GM20431 (cell line): Measurements from ENCODE around the gene MECP2.

Experiments used
- in situ Hi-C: fragments of 300-500 bp; cut with MseI, MboI; formaldehyde crosslinking; loops from one replicate; pipeline ENCODE4 v1.15.0; 2020; ENCODE audit warnings: low sequenced_read_pairs; ENCODE audit not compliant: unreplicated experiment

The MECP2 gene

DNA sequence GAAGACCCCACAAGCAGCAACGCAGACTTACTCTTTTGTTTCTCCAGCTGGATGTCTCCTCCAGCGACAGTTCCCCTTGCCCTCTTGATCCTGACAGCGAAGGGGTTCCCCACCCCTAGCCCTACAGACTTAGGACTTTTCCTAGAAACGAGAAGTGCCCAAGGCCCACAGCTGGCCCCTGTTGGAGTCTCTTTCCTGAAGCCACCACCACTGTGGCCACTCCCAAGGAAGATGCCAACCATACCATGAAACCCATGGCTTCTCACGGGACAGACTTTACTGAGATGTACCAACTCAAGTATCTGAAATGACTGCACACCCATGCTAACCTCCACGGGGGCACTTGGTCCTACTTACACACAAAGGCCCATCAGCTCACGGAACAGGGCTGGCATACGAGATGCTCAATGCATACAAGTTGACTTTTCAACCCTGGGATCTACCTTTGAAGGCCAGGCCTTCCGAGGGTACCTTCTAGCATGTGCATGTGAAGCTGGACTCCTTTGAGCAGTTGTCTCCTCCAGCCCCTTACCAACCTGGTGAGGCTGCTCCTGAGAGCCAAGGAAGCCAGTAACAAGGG is 76.9 kb downstream of the MECP2 start:
- in situ Hi-C loops, result no loop called here

DNA sequence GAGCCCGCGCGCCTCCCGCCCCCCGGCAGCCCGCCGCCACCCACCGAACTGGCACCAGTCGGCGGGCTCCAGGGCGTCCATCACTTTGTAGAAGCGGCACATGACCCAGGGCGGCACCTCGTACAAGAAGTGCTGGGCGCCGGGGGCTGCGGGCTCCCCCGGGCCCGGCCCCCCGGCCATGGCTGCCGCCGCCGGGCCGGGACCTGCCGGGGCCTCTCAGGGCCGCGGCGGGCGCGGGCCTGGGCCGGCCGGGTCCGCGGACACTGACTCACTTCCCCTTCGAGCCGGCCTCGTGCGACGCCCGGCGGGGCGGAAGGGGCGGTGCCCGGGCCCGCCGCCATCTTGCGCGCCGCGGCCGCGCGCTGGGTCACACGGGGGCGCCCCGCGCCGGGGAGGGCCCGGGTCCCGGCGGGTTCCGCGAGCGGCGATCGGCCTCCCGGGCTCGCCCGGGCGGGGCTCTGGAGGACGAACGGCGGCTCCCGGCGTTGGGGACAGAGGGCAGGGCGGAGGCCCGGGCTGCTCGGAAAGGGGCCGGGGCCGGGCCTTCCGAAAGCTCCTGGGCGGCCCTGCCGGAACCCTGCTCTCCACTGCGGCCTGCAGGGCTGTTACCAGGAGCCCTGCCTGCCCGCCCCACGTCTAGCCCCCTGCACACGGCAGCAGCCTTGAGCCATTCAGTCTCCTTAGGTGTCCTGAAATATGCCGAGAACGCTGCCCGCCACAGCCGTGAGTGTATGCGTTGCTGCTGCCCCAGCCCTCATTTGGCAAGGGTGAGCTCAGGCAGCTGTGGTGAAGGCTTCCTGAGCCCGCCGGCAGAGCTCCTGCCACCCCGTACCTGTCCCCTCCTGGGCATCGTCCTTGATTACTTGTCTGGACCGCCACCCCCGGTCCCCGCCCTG is 77.6 kb downstream of the MECP2 start, which contains the start of gene IRAK1:
IRAK1 (minus strand) TSS at position 270 of the 896 bp plus-strand sequence; CDS start at position 180, 90 bp downstream.
- in situ Hi-C loops, result no loop called here

DNA sequence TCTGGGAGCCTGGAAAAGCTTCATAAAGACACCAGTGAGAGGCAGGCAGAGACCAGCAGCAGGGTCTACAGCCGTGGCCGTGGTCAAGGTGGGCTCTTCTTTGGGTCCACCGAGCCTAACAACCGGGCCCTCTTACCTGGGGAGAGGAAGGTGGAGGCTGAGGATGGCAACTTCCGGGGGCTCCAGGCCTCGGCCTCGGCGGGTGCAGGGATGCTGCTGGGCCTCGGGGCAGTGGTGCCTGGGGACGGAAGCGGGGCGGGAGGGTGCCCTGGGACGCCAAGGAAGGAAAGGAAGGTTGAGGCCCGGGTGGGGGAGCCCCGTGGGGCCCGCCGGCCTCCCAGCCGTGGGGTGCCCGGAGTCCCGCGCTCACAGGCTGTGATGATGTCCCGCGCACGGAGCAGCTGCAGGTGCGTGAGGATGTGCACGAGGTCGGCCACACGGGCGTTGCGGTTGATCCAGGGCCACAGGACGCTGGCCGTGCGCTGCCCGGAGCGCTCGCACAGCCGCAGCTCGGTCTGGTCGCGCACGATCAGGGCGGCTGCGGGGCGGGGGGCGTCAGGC is 78.4 kb downstream of the MECP2 start:
- in situ Hi-C loops, result no loop called here

DNA sequence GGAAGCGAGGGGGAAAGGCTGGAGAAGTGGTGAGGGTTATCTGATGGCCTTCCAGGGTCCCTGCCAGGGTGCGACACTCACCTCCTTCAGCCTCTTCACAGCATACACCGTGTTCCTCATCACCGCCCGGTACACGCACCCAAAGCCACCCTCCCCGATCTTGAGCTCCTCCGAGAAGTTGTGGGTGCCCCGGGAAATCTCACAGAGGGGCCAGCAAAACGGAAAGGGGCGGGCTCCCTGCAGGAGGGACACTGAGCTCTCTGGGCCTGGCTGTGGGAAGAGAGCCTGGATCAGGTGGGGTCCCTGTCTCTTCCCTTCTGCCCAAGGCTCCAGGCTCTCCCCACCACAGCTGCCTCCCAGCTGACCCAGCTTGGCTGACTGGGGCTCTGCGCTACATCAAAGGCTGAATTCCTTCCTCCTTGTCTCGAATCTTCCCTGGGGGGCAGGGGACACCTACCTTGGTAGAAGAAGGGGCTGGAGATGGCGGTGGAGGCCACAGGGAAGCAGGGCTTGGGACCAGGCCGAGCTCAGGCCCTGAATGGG is 78.9 kb downstream of the MECP2 start:
- in situ Hi-C loops, result no loop called here

GRCh38 chrX:154017766-154018517 is 79.6 kb downstream of the MECP2 start:
- in situ Hi-C loops, result no loop called here

- in situ Hi-C loops, result no loop called here
Observed at GRCh38 chrX:154016366-154017076, 81.0 kb downstream of the MECP2 start.

DNA sequence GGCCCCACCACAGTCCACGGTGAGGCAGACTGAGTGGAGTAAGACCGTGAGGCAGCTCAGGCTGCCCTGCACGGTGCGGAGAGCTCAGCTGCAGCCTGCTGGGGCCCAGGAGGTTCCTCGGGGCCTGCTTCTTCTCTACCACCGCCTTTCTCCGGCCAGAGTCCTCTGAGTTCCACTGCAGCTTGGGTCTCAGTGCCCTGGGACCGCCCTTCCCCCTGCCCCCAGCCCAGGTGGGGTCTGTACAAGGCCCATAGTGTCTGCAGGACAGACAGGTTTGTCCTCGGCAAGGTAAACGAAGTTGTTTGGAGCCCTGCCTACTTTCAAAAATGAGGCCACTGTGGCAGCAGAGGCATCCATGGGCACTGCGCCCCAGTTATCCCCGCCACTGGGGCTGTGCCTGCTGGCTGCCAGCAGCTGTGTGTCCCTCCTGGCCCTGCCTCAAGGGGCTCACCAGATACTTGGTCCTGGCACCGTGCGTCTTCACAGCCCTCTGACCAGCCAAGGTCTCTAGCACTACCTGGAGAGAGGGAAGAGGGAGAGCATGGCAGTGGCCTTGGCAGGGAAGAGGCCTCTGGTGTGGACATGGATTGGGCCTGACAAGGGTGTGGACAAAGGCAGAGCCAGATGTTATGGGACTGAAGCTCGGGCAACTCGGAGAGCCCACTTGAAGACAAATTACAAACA is 81.8 kb downstream of the MECP2 start:
- in situ Hi-C loops, result no loop called here

- in situ Hi-C loops, result no loop called here
Observed at GRCh38 chrX:154014429-154015380, 82.8 kb downstream of the MECP2 start.

GRCh38 chrX:154013614-154014360 is 83.7 kb downstream of the MECP2 start:
- in situ Hi-C loops, result no loop called here

GRCh38 chrX:154013001-154013421 is 84.5 kb downstream of the MECP2 start:
- in situ Hi-C loops, result no loop called here

GRCh38 chrX:154012336-154012991 is 85.1 kb downstream of the MECP2 start:
- in situ Hi-C loops, result no loop called here

- in situ Hi-C loops, result no loop called here
Observed at GRCh38 chrX:154011376-154012335, 85.9 kb downstream of the MECP2 start.

DNA sequence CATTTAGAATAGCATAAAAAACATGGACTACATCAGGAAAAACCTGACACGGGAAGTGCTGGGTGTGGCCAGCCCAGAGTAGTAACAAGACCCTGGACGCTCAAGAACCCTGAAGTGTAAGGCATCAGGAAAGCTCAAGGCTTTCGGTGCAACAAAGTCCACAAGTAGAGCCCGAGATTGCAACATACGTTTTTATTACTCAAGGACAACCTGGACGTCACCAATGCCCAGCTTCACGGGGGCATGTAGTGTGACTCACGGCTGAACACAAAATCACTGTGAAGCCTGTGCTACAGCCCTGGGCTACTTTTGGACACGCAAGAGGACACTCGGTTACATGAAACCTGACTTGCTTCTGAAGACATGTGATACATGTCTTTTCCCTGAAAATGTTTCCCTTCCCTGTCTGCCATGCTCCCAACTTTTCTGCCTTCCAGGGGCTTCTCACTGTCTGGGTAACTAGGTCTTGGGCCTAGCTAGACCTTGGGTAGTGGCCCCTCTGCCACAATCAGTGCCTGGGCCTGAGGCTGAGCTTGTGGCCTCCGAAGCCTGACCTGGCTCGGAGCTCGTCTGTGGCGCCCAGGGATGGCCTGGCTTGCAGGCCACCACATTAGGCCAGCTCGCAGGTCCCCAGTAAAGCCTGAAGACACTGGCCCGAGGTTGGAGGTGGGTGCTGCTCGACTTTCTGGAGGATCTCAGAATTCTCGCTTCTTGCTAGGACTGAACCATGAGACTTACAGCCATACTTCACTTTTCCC is 87.0 kb downstream of the MECP2 start:
- in situ Hi-C loops, result no loop called here

DNA sequence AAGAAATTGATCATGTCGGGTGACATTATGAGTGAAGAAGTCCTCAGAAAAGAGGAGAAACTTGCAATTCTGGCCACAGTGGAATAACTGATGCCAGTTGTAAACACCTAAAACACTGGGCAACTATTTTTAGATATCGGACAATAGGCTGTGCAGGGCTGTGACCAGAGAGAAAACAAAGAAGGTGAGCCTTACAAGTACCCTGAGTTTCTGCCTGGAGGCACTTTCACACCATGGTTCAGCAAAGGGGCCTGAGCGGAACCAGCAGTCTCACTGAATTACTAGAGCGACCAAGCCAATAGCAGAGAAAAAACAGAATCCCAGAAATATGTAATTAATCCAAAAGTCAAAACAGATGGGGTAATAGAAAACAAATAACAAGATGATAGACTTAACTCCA is 89.0 kb downstream of the MECP2 start:
- in situ Hi-C loops, result no loop called here

- in situ Hi-C loops, result no loop called here
Observed at GRCh38 chrX:154006947-154007346, 90.6 kb downstream of the MECP2 start.
